IPS DF 19.7 (cell line): ENCODE measurements around the gene GFOD1.

Experiments
- DNase-seq: peaks from one replicate; pipeline ENCODE4 v3.0.0-alpha.2; 2013; ENCODE audit warnings: low read depth, low spot score

The GFOD1 gene

DNA sequence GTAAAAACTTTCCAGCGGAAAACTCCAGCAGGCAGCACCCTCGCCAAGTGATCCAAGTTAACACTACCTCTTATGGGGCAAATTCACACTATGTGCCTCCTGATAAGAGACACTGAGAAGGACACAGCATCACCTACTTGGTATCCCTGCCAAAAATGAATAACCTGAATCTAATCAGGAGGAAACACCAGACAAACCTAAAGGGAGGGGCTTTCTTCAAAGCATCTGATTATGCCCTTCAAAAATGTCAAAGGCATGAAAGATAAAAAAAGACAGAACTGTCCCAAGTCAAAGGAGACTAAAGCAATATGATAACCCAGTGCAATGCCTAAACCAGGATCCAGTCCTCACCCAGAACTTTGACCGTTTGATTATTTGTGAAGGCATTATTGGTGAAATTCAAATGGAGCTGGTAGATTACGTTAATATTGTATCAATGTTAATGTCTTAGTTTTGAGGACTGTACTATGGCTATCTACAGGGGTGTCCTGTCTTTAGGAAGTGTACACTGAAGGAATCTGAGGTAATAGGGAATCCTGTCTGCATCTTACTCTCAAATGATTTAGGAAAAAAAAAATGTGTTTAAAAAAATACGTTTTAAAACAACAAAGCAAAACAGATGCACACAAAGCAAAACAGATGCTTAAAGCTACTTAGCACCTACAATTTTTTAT lies 167.4 kb downstream of the GFOD1 start:
- no peak for DNase-seq

DNA sequence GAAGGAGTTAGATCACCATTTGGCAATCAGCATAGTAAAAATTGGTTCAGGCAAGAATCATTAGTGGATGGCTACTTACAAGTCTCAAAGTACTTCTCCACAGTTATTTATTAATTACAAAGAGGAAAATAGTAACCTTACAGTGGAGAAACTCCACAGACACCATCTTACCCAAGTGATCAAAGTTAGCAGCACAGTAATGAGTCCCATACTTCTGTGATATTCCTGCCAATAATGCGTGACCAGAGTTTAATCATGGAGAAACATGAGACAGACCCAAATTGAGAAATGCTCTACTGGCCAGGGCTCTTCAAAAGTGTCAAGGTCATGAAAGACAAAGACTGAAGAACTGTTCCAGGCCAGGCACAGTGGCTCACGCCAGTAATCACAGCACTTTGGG lies 168.6 kb downstream of the GFOD1 start:
- DNase-seq: no peak

DNA sequence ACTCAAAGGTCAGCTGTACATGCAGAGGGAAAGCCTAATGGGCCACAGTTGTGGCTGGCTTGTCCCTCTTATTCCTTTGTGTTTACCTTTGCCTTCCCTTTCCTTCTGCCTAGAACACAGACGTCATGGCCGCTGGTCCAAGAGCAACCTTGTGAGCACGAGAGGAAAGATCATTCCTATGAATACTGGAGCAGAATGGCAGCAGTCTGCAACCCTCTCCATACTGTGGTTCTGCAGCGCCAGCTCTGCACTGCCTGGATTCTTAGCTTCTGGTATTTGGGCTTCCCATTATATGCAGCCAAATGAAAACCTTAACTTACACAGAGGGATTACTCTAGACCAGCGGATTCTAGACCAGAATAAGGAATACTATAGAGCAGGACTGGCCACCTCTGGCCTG lies 171.5 kb downstream of the GFOD1 start:
- no peak for DNase-seq

DNA sequence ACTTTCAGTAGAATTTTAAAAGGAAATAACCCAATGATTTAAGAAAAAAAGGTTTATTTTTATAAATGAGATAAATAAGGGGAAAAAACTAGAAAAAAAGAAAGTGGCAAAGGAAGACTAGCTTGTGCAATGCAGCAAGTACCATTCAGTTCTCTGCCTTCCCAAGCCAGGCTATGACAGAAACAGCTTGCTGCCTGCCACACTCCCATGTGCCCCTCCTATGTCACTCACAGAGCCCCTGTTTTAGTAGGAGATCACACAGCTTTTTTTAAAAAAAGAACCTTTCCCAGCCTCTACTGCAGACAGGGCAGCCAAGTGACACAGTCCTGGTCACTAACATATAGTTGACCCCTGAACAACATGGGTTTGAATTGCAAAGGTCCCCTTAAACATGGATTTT lies 172.6 kb downstream of the GFOD1 start:
- DNase-seq: no peak

DNA sequence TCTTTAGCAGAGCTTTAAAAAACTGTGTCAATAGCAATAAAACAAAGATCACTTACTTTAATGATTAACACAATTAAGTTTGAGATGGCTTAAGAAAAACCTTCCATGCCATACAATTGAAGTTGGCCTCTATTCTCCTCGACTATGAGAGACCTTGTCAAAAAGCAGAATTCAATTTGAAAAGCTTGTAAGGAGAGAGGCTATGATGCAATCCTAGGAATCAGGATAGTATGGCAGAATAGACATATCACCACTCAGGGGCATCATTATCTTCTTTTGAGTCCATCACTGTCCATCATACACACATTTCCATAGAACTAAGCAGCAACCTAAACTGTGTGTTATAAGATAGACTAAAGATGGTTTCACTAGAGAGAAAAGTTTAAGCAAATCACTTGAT lies 176.2 kb downstream of the GFOD1 start:
- DNase-seq: no peak

DNA sequence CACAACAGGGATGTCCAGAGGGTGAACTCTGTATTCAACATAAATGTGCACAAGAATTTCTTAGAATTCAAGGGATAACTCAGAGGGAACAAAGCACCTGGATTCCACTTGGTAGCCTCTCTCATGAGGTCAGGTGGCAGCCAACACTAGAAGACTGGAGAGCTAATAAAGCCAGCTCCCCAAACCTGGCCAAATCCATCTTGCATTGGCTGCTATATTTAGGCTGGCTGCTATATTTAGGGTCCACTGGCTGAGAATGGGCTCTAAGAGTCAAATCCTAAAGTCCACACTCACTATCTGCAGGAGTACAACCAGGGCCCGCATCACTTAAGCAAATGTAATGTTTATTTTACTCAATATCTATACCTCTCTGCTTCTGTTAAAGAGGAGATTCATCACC lies 179.1 kb downstream of the GFOD1 start:
- DNase-seq: no peak
